ENCODE measurements around the gene MALRD1.

GRCh38 chr10:19688344-19688743, 639.7 kb downstream of the MALRD1 start:
- TF ChIP-seq CTCF (IDR thresholded peaks at IDR 0.05; ENCODE audit: low read length) (no peak), EZH2 (IDR thresholded peaks at IDR 0.05; ENCODE audit: borderline replicate concordance, low read length) (no peak)

All from OCI-LY1 (cell line).